GM21381 (cell line): ENCODE measurements around the gene TMEM163.
"Not testable (repeated sequence)": the region's sequence is repeated elsewhere in the genome, so short reads cannot be mapped to it uniquely, and the experiment has no call there.

Source experiments
- ATAC-seq: cut with Tn5 transposase; IDR thresholded peaks from one replicate; pipeline ENCODE4 v1.9.1; 2021; ENCODE audit warnings: mild to moderate bottlenecking, moderate library complexity; ENCODE audit not compliant: unreplicated experiment

Gene TMEM163

GRCh38 chr2:134583997-134584520 is 134.7 kb downstream of the TMEM163 start:
- no peak for ATAC-seq

- ATAC-seq, result no peak
Measured at GRCh38 chr2:134583462-134583861, 135.3 kb downstream of the TMEM163 start.

GRCh38 chr2:134582547-134582899 is 136.3 kb downstream of the TMEM163 start:
- ATAC-seq, result no peak

- ATAC-seq, result peak; percentile 74
Measured at GRCh38 chr2:134581877-134582546, 136.8 kb downstream of the TMEM163 start.

- ATAC-seq, result no peak
Measured at GRCh38 chr2:134578316-134578715, 140.5 kb downstream of the TMEM163 start.

GRCh38 chr2:134576478-134576877 is 142.3 kb downstream of the TMEM163 start:
- ATAC-seq, result no peak

- ATAC-seq, result no peak
Measured at GRCh38 chr2:134575888-134576287, 142.9 kb downstream of the TMEM163 start.

GRCh38 chr2:134574611-134575330 is 144.0 kb downstream of the TMEM163 start:
- ATAC-seq, result no peak

- ATAC-seq, result no peak
Measured at GRCh38 chr2:134573724-134574123, 145.1 kb downstream of the TMEM163 start.

GRCh38 chr2:134573085-134573370 is 145.8 kb downstream of the TMEM163 start:
- ATAC-seq, result no peak

- no peak for ATAC-seq
Measured at GRCh38 chr2:134572314-134573084, 146.3 kb downstream of the TMEM163 start.

GRCh38 chr2:134570676-134571075 is 148.1 kb downstream of the TMEM163 start:
- ATAC-seq, result no peak

- ATAC-seq, result no peak
Measured at GRCh38 chr2:134568413-134568812, 150.4 kb downstream of the TMEM163 start.

GRCh38 chr2:134567666-134568065 is 151.1 kb downstream of the TMEM163 start:
- no peak for ATAC-seq

- not testable (repeated sequence) for ATAC-seq
Measured at GRCh38 chr2:134564955-134565354, 153.8 kb downstream of the TMEM163 start.

- ATAC-seq, result no peak
Measured at GRCh38 chr2:134564549-134564948, 154.3 kb downstream of the TMEM163 start.

GRCh38 chr2:134558208-134558830 is 160.5 kb downstream of the TMEM163 start:
- ATAC-seq, result no peak

GRCh38 chr2:134555411-134555810 is 163.4 kb downstream of the TMEM163 start:
- ATAC-seq, result no peak

- no peak for ATAC-seq
Measured at GRCh38 chr2:134553657-134554056, 165.1 kb downstream of the TMEM163 start.

- ATAC-seq, result no peak
Measured at GRCh38 chr2:134550566-134551164, 168.1 kb downstream of the TMEM163 start.

- ATAC-seq, result no peak
Measured at GRCh38 chr2:134549104-134549503, 169.7 kb downstream of the TMEM163 start.
